UCSD-AML1 (cell line): ENCODE results near the gene MYH15.
A peak's percentile ranks its signal among the peaks of the same experiment; 100 is the strongest.
"Not testable (repeated sequence)": the region's sequence is repeated elsewhere in the genome, so short reads cannot be mapped to it uniquely, and the experiment has no call there.

Source experiments
- DNase-seq: peaks from one replicate; lab custom pipeline; 2025; ENCODE audit not compliant: unreplicated experiment; lab: John Stamatoyannopoulos, UW

Gene MYH15

GRCh38 chr3:108391917-108392593 is 118.3 kb downstream of the MYH15 start:
- no peak for DNase-seq

GRCh38 chr3:108389372-108389771 is 121.0 kb downstream of the MYH15 start:
- no peak for DNase-seq

GRCh38 chr3:108388136-108389132 is 122.0 kb downstream of the MYH15 start:
- DNase-seq, result no peak

- DNase-seq, result no peak
Measured at GRCh38 chr3:108387063-108387462, 123.3 kb downstream of the MYH15 start.

- no peak for DNase-seq
Measured at GRCh38 chr3:108383306-108383705, 127.1 kb downstream of the MYH15 start.

- peak; percentile 7 for DNase-seq
Measured at GRCh38 chr3:108381529-108382140, 128.8 kb downstream of the MYH15 start.

GRCh38 chr3:108380128-108380795 is 130.1 kb downstream of the MYH15 start:
- DNase-seq, result no peak

GRCh38 chr3:108378952-108379342 is 131.4 kb downstream of the MYH15 start:
- DNase-seq, result not testable (repeated sequence)

GRCh38 chr3:108378153-108378951 is 132.0 kb downstream of the MYH15 start:
- DNase-seq, result no peak

GRCh38 chr3:108377384-108377783 is 133.0 kb downstream of the MYH15 start:
- DNase-seq, result no peak

GRCh38 chr3:108376026-108376425 is 134.4 kb downstream of the MYH15 start:
- DNase-seq, result no peak

- no peak for DNase-seq
Measured at GRCh38 chr3:108359011-108359410, 151.4 kb downstream of the MYH15 start.

GRCh38 chr3:108357042-108357441 is 153.4 kb downstream of the MYH15 start:
- DNase-seq, result no peak

GRCh38 chr3:108354562-108354961 is 155.8 kb downstream of the MYH15 start:
- no peak for DNase-seq

- DNase-seq, result no peak
Measured at GRCh38 chr3:108352176-108352575, 158.2 kb downstream of the MYH15 start.

- no peak for DNase-seq
Measured at GRCh38 chr3:108346301-108347227, 163.8 kb downstream of the MYH15 start.

GRCh38 chr3:108345492-108346205 is 164.7 kb downstream of the MYH15 start:
- no peak for DNase-seq

GRCh38 chr3:108343491-108343890 is 166.9 kb downstream of the MYH15 start:
- DNase-seq, result no peak
